H7 (cell line): ENCODE measurements around the gene DPH1. TPM values are rescaled to one million over a fixed set of nuclear protein-coding genes. Genes with fewer than 3 reads are reported as not detected.

Experiments used
- DNase-seq: peaks from one replicate; pipeline ENCODE4 v3.0.0; 2012
- H3K27me3 ChIP-seq: 2 replicates; pipeline ENCODE4 v1.6.0; 2011; ENCODE audit warnings: mild to moderate bottlenecking, low read length; ENCODE audit not compliant: control insufficient read depth, insufficient read depth
- H3K36me3 ChIP-seq: replicated peaks from 2 replicates; pipeline ENCODE4 v1.5.1; 2011; ENCODE audit warnings: low read length; ENCODE audit not compliant: control insufficient read depth, insufficient read depth
- H3K4me3 ChIP-seq: 2 replicates; pipeline ENCODE4 v1.5.1; 2011; ENCODE audit warnings: low read depth, mild to moderate bottlenecking, control low read depth, low read length, moderate library complexity; ENCODE audit not compliant: insufficient read depth
- total RNA-seq: library from RNA; depleted of rRNA; stranded (reverse); fragments of >200 nt; shearing (Covaris generic); gene quantifications from 2 replicates; pipeline ENCODE4 v1.2.3, GENCODE V29; 2014

The DPH1 gene
- total RNA-seq, 1 experiment from 2014 or later: 37.0 TPM

GRCh38 chr17:2064980-2065785 lies 35.2 kb downstream of the DPH1 start:
- H3K27me3 ChIP-seq: no peaks in the 10 kb centered on the region; the same call in none of the 2 replicates
- no peak overlapping the region for H3K4me3 ChIP-seq
- peaks cover 5% of the 10 kb centered on the region for H3K36me3 ChIP-seq
- peak; percentile 95 for DNase-seq

- no peak for DNase-seq
- Histone ChIP-seq H3K36me3 (peaks cover 5% of the 10 kb centered on the region), H3K27me3 (no peaks in the 10 kb centered on the region), H3K4me3 (no peak overlapping the region)
Measured at GRCh38 chr17:2065949-2066400, 36.0 kb downstream of the DPH1 start.

DNA sequence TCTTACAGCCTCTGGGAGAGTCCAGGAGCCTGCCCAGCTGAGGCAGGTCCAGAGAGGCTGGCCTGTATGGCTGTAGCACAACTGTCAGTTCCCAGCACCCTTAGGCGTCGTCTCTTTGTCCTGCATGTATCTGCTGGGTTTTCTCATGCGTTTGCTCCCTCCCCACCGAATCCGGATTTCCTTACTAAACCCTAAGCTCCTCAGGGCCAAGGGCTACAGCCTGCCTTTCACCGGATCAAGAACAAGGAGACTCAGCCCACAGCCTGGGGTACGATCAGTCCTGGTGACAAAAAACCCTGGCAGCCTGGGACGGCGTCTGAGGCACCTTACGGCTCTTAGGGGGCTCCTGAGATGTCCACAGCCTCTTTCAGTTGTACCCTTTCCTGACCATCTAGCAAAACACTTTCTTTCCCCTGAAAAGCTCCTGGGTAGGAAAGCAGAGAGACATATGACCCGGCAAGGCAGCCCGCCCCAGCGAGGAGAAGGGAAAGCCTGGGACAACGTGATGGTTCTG lies 37.2 kb downstream of the DPH1 start:
- Histone ChIP-seq H3K4me3 (no peak overlapping the region), H3K36me3 (peaks cover 5% of the 10 kb centered on the region), H3K27me3 (no peaks in the 10 kb centered on the region)
- no peak for DNase-seq

- DNase-seq: no peak
- Histone ChIP-seq H3K36me3 (peaks cover 7% of the 10 kb centered on the region), H3K4me3 (no peak overlapping the region), H3K27me3 (no peaks in the 10 kb centered on the region)
Measured at GRCh38 chr17:2067608-2068024, 37.7 kb downstream of the DPH1 start.

GRCh38 chr17:2068031-2068518 lies 38.1 kb downstream of the DPH1 start:
- DNase-seq: no peak
- H3K36me3 ChIP-seq: peaks cover 7% of the 10 kb centered on the region
- H3K4me3 ChIP-seq: no peak overlapping the region
- H3K27me3 ChIP-seq: no peaks in the 10 kb centered on the region

DNA sequence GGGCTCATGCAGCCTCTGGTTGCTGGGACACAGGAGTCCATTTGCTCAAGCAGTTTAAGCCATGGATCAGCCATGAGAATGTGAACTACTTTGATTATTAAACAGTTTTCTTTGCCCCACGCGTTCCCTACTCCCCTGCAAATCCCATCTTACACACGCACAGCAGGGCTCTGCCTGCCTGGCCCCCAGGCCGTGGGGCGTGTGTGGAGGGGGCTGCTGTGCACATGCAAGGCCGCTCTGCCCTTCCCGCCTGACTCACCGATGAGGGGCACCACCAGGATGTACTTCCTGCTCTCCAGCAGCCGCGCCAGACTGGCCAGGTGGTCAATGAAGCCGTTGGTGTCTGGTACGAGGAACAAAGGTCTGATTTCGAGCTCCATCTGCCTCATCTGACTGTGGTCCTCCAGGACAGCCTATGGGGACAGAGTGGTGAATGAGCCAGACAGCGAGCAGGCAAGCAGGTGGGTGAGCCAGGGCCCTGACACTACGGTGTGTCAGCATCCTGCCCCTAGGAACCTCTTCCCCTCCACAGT lies 38.6 kb downstream of the DPH1 start:
- Histone ChIP-seq H3K27me3 (no peaks in the 10 kb centered on the region), H3K36me3 (peaks cover 7% of the 10 kb centered on the region), H3K4me3 (no peak overlapping the region)
- no peak for DNase-seq

GRCh38 chr17:2070241-2071023 lies 40.5 kb downstream of the DPH1 start:
- peak; percentile 82 for DNase-seq
- Histone ChIP-seq H3K4me3 (no peak overlapping the region), H3K36me3 (peaks cover 6% of the 10 kb centered on the region), H3K27me3 (no peaks in the 10 kb centered on the region)

DNA sequence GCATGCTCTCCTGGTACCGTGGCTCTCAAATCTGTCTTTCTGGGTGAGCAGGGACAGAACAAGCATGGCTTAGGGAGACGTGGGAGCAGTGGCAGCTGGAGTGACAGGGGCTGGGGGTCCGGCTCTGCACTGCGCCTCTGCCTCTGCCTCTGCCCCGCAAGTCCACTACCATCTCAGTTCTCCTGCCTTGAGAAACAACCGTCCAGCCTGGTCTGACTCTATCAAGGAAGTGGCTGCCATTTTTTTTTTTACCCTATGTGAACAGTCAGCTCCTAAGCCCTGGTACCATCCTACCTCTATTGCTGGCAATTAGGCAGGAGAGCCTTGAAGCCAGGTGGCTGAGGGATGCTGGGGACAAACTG lies 41.1 kb downstream of the DPH1 start:
- Histone ChIP-seq H3K36me3 (peaks cover 6% of the 10 kb centered on the region), H3K27me3 (no peaks in the 10 kb centered on the region), H3K4me3 (no peak overlapping the region)
- DNase-seq: no peak

DNA sequence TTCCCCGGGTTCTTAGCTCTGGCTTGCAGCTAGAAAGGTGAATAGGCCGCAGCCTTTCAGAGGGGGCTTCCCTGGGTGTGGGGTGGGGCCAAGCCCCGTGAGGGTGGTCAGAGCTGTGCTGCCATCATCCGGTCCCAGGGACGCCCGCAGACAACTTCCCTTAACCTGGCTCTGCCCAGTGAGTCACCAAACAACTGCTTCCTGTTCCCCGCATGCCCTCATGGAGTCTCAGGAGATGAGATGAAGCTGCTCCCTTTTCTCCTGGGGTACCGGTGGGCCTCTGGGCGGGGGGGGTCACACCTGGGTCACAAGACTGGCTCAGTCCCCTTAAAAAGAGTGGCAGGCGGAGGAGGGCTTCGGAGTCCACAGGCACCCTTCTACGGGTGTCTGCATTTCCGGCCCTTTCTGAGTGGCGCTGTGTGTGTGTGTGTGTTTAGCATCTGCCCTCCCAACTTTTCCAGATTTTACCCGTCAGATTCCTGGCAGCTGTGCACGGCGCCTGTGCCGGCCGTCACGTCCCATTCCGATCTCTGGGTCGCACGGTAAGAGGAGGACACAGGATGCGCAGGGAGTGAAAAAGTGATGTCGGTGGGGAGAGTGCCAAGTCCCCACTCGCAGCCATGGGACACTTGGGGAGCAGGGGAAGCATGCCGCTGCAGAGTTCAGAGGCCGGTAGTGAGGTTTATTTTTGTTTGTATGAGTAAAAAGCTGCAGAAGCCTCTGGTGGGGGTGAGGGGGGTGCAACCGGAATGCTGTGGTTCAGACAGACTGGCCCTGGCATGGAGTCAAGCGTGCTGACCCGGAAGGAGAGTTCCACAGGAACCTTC lies 41.7 kb downstream of the DPH1 start:
- peak; percentile 47 for DNase-seq
- peaks cover 5% of the 10 kb centered on the region for H3K36me3 ChIP-seq

DNA sequence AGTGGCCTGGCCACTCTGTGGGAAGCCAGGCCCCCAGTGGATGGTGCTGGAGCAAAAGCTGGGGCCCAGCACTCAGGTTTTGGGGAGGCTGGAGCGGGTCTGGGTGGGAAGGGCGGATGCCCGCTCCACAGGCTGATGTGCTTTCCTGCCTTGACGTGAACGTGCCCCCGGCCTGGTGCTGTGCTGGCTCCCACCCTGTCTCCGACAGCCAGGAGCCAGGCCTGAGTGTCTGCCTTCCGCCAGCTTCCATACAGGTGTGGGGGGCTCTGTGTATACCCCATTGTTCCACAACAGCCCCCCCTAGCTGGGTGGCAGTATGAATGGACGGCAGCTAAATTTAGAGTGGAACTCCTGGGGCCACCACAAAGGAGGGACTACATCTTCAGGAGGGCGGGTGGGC lies 45.0 kb downstream of the DPH1 start:
- Histone ChIP-seq H3K4me3 (no peak overlapping the region), H3K27me3 (no peaks in the 10 kb centered on the region), H3K36me3 (peaks cover 3% of the 10 kb centered on the region)
- no peak for DNase-seq

More for the DNA sequence above, 41.7 kb downstream of the DPH1 start:
- no peak overlapping the region for H3K4me3 ChIP-seq
- no peaks in the 10 kb centered on the region for H3K27me3 ChIP-seq

GRCh38 chr17:2075336-2076086 lies 45.6 kb downstream of the DPH1 start:
- H3K27me3 ChIP-seq: no peaks in the 10 kb centered on the region
- H3K36me3 ChIP-seq: peaks cover 3% of the 10 kb centered on the region
- H3K4me3 ChIP-seq: no peak overlapping the region
- DNase-seq: peak; percentile 74

- Histone ChIP-seq H3K4me3 (no peak overlapping the region), H3K27me3 (no peaks in the 10 kb centered on the region), H3K36me3 (peaks cover 3% of the 10 kb centered on the region)
- no peak for DNase-seq
Measured at GRCh38 chr17:2076087-2076984, 46.4 kb downstream of the DPH1 start.

DNA sequence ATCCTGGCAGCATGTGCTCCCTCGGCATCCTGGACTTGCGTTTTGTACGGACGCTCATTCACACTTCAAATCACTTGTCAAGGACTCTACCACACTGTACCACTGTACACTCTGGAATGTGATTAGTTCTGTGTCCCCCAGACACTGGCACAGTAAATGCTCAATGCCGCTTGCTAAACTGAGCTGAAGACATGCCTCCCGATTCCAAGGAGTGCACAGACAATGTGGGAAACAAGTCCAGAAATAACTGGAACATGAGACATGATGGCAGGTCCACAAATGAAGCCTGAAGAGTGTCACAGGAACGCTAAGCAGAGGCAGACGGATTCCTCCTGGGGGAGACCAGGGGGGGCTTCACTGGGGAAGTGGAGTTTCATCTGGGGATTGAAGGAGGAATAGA lies 47.1 kb downstream of the DPH1 start:
- H3K27me3 ChIP-seq: no peaks in the 10 kb centered on the region
- H3K4me3 ChIP-seq: no peak overlapping the region
- H3K36me3 ChIP-seq: peaks cover 3% of the 10 kb centered on the region
- DNase-seq: no peak
